Activated naive CD4-positive, alpha-beta T cell treated with Interleukin-2 at 50 U/mL for 16 hours (primary cell): ENCODE measurements around the gene PTRH1.

Source experiments
- DNase-seq: peaks from one replicate; pipeline ENCODE4 v3.0.0-alpha.2; 2020

PTRH1 gene

GRCh38 chr9:127739614-127740330 is 24.3 kb upstream of the PTRH1 start:
- DNase-seq, result no peak

GRCh38 chr9:127738666-127739065 is 23.2 kb upstream of the PTRH1 start:
- no peak for DNase-seq

- DNase-seq, result no peak
Observed at GRCh38 chr9:127735530-127736185, 20.2 kb upstream of the PTRH1 start.

- peak; percentile 98 for DNase-seq
Observed at GRCh38 chr9:127734747-127735529, 19.5 kb upstream of the PTRH1 start, which contains the start of gene TOR2A. TSS of gene TOR2A (minus strand) at chr9:127735294. CDS start at chr9:127735270, 24 bp downstream.

- DNase-seq, result no peak
Observed at GRCh38 chr9:127734247-127734746, 18.8 kb upstream of the PTRH1 start.

- no peak for DNase-seq
Observed at GRCh38 chr9:127733614-127734013, 18.2 kb upstream of the PTRH1 start.

- DNase-seq, result no peak
Observed at GRCh38 chr9:127732444-127732843, 17.0 kb upstream of the PTRH1 start.

- DNase-seq, result no peak
Observed at GRCh38 chr9:127731938-127732337, 16.5 kb upstream of the PTRH1 start.

- DNase-seq, result no peak
Observed at GRCh38 chr9:127730799-127731410, 15.4 kb upstream of the PTRH1 start.

- no peak for DNase-seq
Observed at GRCh38 chr9:127730262-127730661, 14.8 kb upstream of the PTRH1 start.

GRCh38 chr9:127729522-127730256 is 14.2 kb upstream of the PTRH1 start:
- DNase-seq, result no peak

GRCh38 chr9:127728808-127729207 is 13.3 kb upstream of the PTRH1 start:
- no peak for DNase-seq

GRCh38 chr9:127726871-127727270 is 11.4 kb upstream of the PTRH1 start:
- no peak for DNase-seq

GRCh38 chr9:127724012-127724411 is 8.5 kb upstream of the PTRH1 start:
- DNase-seq, result no peak

GRCh38 chr9:127723444-127723843 is 8.0 kb upstream of the PTRH1 start:
- DNase-seq, result no peak

- DNase-seq, result no peak
Observed at GRCh38 chr9:127723013-127723412, 7.5 kb upstream of the PTRH1 start.

GRCh38 chr9:127722055-127722745 is 6.7 kb upstream of the PTRH1 start:
- DNase-seq, result no peak

- DNase-seq, result no peak
Observed at GRCh38 chr9:127721391-127721821, 5.9 kb upstream of the PTRH1 start.

GRCh38 chr9:127720865-127721227 is 5.4 kb upstream of the PTRH1 start:
- DNase-seq, result no peak

- DNase-seq, result no peak
Observed at GRCh38 chr9:127720031-127720864, 4.8 kb upstream of the PTRH1 start.

GRCh38 chr9:127717766-127718165 is 2.3 kb upstream of the PTRH1 start:
- DNase-seq, result no peak
